ENCODE results near the gene SVBP.

DNA sequence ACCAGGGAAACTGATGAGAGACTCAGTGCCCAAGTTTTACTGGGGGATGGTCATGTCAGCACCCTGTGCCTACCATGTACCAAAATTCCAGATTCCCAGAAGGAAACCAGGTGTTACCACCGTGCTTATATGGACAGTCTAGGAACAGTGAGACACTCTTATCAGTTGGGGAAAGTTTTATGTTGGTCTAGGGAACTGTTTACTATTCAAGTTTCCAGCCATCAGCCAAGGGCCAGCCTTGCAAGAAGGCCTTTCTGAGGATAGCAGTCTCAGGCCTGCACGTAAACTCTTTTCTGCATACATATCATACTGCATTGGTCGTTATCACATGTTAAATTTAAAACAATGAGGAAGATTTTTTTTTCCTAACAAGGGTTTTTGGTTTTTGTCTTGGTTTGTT, 19.8 kb downstream of the SVBP start:
- TF ChIP-seq, protein P1, sequence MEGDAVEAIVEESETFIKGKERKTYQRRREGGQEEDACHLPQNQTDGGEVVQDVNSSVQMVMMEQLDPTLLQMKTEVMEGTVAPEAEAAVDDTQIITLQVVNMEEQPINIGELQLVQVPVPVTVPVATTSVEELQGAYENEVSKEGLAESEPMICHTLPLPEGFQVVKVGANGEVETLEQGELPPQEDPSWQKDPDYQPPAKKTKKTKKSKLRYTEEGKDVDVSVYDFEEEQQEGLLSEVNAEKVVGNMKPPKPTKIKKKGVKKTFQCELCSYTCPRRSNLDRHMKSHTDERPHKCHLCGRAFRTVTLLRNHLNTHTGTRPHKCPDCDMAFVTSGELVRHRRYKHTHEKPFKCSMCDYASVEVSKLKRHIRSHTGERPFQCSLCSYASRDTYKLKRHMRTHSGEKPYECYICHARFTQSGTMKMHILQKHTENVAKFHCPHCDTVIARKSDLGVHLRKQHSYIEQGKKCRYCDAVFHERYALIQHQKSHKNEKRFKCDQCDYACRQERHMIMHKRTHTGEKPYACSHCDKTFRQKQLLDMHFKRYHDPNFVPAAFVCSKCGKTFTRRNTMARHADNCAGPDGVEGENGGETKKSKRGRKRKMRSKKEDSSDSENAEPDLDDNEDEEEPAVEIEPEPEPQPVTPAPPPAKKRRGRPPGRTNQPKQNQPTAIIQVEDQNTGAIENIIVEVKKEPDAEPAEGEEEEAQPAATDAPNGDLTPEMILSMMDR (IDR thresholded peaks at IDR 0.05) = no peak
- no peak for TF ChIP-seq EP300 (IDR thresholded peaks at IDR 0.05)
- TF ChIP-seq POLR2A (IDR thresholded peaks at IDR 0.05) = no peak
